HG03342 (cell line): ENCODE results near the gene SST.

Experiments
- ATAC-seq: cut with Tn5 transposase; IDR thresholded peaks from one replicate; pipeline ENCODE4 v1.9.1; 2021; ENCODE audit warnings: mild to moderate bottlenecking, moderate library complexity; ENCODE audit not compliant: unreplicated experiment

SST gene

GRCh38 chr3:187636528-187636927 lies 33.7 kb downstream of the SST start:
- no peak for ATAC-seq

GRCh38 chr3:187630404-187630803 lies 39.8 kb downstream of the SST start:
- ATAC-seq, result no peak

- ATAC-seq, result no peak
These were observed 40.5 kb downstream of the SST start for GRCh38 chr3:187629711-187630110.

GRCh38 chr3:187628169-187628568 lies 42.0 kb downstream of the SST start:
- no peak for ATAC-seq

GRCh38 chr3:187626581-187626980 lies 43.6 kb downstream of the SST start:
- ATAC-seq, result no peak

GRCh38 chr3:187624588-187624987 lies 45.6 kb downstream of the SST start:
- no peak for ATAC-seq

GRCh38 chr3:187623285-187623814 lies 46.8 kb downstream of the SST start:
- no peak for ATAC-seq

GRCh38 chr3:187621881-187622280 lies 48.3 kb downstream of the SST start:
- ATAC-seq, result no peak

- ATAC-seq, result no peak
These were observed 50.7 kb downstream of the SST start for GRCh38 chr3:187619461-187619860.
